Measurements from ENCODE around the gene FDXACB1. TPM values are rescaled to one million over a fixed set of nuclear protein-coding genes. Genes with fewer than 3 reads are reported as not detected.

Gene FDXACB1
- total and polyA plus RNA-seq, 4 donors = 0.95 to 2.3 (median 1.3) TPM

DNA sequence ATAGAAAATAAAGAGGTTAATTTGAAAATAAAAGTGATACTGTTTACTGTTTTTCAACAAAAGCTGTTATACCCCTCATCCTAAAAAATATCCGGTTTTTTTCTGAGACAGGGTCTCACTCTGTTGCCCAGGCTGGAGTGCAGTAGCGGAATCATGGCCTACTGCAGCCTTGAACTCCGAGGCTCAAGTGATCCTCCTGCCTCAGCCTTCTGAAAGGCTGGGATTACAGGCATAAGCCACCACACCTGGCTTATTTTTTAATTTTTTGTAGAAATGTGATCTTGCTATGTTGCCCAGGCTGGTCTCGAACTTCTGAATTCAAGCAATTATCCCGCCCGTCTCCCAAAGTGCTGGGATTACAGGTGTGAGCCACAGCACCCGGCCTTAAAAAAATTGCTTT is 43.3 kb downstream of the FDXACB1 start:
- DNase-seq (ENCODE audit: low spot score) = no peak
- peak overlapping the region in 1 of 2 donors; percentile 7 for H3K9ac ChIP-seq (ENCODE audit: low read depth in 1 of 2, low read length in 2 of 2)
- H3K27ac ChIP-seq (ENCODE audit: low read depth in 1 of 2, low read length in 2 of 2) = peak overlapping the region in 1 of 2 donors; percentile 44
- no peaks in the 10 kb centered on the region for H3K36me3 ChIP-seq (ENCODE audit: control insufficient read depth in 4 of 4, insufficient read depth in 3 of 4, low read depth in 1 of 4, low read length in 3 of 4)
- H3K27me3 ChIP-seq (ENCODE audit: control insufficient read depth in 4 of 4, insufficient read depth in 4 of 4, low read length in 3 of 4) = no peaks in the 10 kb centered on the region
- 95% methylated on average over 7 of the region's 7 CpGs for WGBS
- peaks cover 5 to 57% (median 48%) of the 10 kb centered on the region in 4 donors for H3K4me1 ChIP-seq (ENCODE audit: control insufficient read depth in 4 of 4, insufficient read depth in 4 of 4, low read length in 3 of 4)
- TF ChIP-seq RAD21 (IDR thresholded peaks at IDR 0.05) = no peak
- TF ChIP-seq, protein P1, sequence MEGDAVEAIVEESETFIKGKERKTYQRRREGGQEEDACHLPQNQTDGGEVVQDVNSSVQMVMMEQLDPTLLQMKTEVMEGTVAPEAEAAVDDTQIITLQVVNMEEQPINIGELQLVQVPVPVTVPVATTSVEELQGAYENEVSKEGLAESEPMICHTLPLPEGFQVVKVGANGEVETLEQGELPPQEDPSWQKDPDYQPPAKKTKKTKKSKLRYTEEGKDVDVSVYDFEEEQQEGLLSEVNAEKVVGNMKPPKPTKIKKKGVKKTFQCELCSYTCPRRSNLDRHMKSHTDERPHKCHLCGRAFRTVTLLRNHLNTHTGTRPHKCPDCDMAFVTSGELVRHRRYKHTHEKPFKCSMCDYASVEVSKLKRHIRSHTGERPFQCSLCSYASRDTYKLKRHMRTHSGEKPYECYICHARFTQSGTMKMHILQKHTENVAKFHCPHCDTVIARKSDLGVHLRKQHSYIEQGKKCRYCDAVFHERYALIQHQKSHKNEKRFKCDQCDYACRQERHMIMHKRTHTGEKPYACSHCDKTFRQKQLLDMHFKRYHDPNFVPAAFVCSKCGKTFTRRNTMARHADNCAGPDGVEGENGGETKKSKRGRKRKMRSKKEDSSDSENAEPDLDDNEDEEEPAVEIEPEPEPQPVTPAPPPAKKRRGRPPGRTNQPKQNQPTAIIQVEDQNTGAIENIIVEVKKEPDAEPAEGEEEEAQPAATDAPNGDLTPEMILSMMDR (IDR thresholded peaks at IDR 0.05; ENCODE audit: low read depth, low read length, missing input control) = no peak
- TF ChIP-seq, protein P2, sequence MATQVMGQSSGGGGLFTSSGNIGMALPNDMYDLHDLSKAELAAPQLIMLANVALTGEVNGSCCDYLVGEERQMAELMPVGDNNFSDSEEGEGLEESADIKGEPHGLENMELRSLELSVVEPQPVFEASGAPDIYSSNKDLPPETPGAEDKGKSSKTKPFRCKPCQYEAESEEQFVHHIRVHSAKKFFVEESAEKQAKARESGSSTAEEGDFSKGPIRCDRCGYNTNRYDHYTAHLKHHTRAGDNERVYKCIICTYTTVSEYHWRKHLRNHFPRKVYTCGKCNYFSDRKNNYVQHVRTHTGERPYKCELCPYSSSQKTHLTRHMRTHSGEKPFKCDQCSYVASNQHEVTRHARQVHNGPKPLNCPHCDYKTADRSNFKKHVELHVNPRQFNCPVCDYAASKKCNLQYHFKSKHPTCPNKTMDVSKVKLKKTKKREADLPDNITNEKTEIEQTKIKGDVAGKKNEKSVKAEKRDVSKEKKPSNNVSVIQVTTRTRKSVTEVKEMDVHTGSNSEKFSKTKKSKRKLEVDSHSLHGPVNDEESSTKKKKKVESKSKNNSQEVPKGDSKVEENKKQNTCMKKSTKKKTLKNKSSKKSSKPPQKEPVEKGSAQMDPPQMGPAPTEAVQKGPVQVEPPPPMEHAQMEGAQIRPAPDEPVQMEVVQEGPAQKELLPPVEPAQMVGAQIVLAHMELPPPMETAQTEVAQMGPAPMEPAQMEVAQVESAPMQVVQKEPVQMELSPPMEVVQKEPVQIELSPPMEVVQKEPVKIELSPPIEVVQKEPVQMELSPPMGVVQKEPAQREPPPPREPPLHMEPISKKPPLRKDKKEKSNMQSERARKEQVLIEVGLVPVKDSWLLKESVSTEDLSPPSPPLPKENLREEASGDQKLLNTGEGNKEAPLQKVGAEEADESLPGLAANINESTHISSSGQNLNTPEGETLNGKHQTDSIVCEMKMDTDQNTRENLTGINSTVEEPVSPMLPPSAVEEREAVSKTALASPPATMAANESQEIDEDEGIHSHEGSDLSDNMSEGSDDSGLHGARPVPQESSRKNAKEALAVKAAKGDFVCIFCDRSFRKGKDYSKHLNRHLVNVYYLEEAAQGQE (IDR thresholded peaks at IDR 0.05) = no peak
- no peak for TF ChIP-seq RXRA (IDR thresholded peaks at IDR 0.05)
- TF ChIP-seq, protein P3, sequence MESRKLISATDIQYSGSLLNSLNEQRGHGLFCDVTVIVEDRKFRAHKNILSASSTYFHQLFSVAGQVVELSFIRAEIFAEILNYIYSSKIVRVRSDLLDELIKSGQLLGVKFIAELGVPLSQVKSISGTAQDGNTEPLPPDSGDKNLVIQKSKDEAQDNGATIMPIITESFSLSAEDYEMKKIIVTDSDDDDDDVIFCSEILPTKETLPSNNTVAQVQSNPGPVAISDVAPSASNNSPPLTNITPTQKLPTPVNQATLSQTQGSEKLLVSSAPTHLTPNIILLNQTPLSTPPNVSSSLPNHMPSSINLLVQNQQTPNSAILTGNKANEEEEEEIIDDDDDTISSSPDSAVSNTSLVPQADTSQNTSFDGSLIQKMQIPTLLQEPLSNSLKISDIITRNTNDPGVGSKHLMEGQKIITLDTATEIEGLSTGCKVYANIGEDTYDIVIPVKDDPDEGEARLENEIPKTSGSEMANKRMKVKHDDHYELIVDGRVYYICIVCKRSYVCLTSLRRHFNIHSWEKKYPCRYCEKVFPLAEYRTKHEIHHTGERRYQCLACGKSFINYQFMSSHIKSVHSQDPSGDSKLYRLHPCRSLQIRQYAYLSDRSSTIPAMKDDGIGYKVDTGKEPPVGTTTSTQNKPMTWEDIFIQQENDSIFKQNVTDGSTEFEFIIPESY (IDR thresholded peaks at IDR 0.05) = no peak
- no peak overlapping the region for H3K4me3 ChIP-seq (ENCODE audit: low read depth in 1 of 3, low read length in 3 of 3)
- H3K9me3 ChIP-seq (ENCODE audit: control insufficient read depth in 4 of 4, low read length in 3 of 4) = no peaks in the 10 kb centered on the region

DNA sequence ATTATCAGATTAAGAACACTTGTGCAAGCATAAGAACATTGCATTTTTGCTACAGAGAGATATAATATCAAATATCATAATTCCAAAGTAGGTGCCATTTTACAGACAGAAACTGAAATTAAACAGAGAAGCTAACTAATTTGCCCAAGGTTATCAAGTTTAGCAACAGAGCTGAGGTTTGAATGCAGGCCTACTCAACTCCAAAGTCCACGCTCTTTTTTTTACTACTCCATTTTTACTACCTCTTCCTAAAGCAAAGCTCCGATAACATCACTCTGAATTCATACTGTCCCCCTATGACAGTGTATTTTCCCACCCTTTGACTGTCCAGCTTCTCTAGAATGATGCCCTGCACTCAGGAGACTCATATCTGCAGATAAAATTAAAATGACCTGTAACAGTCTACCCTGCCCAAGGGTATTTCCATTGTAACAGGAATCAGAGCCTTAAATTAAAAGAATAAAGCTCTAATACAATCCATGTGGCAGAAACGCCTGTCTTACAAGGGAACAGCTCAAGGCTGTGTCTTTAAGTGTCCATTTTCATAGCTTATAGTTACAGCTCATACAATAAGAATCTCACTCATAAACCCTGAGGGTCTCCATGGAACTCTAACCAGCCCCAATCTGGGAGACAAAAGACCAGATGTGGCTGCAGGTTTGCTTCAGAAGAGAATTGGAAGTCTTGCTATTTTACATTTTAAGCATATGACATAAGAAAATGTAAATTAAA is 44.4 kb downstream of the FDXACB1 start:
- Histone ChIP-seq H3K36me3 (ENCODE audit: control insufficient read depth in 4 of 4, insufficient read depth in 3 of 4, low read depth in 1 of 4, low read length in 3 of 4) (no peaks in the 10 kb centered on the region), H3K9me3 (ENCODE audit: control insufficient read depth in 4 of 4, low read length in 3 of 4) (no peaks in the 10 kb centered on the region), H3K4me3 (ENCODE audit: low read depth in 1 of 3, low read length in 3 of 3) (no peak overlapping the region), H3K27ac (ENCODE audit: low read depth in 1 of 2, low read length in 2 of 2) (peak overlapping the region; percentile 60 to 61), H3K4me1 (ENCODE audit: control insufficient read depth in 4 of 4, insufficient read depth in 4 of 4, low read length in 3 of 4) (peaks cover 5 to 48% (median 39%) of the 10 kb centered on the region in 4 donors), H3K27me3 (ENCODE audit: control insufficient read depth in 4 of 4, insufficient read depth in 4 of 4, low read length in 3 of 4) (no peaks in the 10 kb centered on the region), H3K9ac (ENCODE audit: low read depth in 1 of 2, low read length in 2 of 2) (peak overlapping the region in 1 of 2 donors; percentile 75)
- no peak for DNase-seq (ENCODE audit: low spot score)
- TF ChIP-seq HNF4G (IDR thresholded peaks at IDR 0.05) (peak; percentile 63), GABPA (IDR thresholded peaks at IDR 0.05 in 1 of 2, conservative IDR thresholded peaks at IDR 0.05 in 1 of 2) (no peak), RXRA (IDR thresholded peaks at IDR 0.05) (peak; percentile 16 to 21), HNF4A (conservative IDR thresholded peaks at IDR 0.05) (peak; percentile 84 to 93), EGR1 (IDR thresholded peaks at IDR 0.05; ENCODE audit: low read depth in 2 of 2) (no peak), YY1 (IDR thresholded peaks at IDR 0.05) (peak; percentile 68)
- TF ChIP-seq, protein P4, sequence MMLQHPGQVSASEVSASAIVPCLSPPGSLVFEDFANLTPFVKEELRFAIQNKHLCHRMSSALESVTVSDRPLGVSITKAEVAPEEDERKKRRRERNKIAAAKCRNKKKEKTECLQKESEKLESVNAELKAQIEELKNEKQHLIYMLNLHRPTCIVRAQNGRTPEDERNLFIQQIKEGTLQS (IDR thresholded peaks at IDR 0.05) = no peak
- 63% methylated on average over 3 of the region's 3 CpGs for WGBS

All from liver (tissue), 9 donors.